Neural cell (in vitro differentiated cells): ENCODE results near the gene ROBO1. TPM values are rescaled to one million over a fixed set of nuclear protein-coding genes. Genes with fewer than 3 reads are reported as not detected.

ENCODE experiments used
- H2AFZ ChIP-seq: fragments of 200-600, 300-800 bp; sonication (generic), shearing (Covaris generic); 2 replicates; pipeline ENCODE4 v1.6.0; 2014; ENCODE audit warnings: low read depth, mild to moderate bottlenecking, antibody characterized with exemption, low read length, moderate library complexity
- H3F3A ChIP-seq: fragments of 200-600 bp; shearing (Covaris generic); 2 replicates; pipeline ENCODE4 v1.6.1; 2016; ENCODE audit warnings: mild to moderate bottlenecking, moderate library complexity, mixed read lengths, antibody characterized with exemption, low read length; ENCODE audit not compliant: insufficient read depth, poor library complexity, severe bottlenecking
- H3K27ac ChIP-seq: fragments of 200-600, 300-800 bp; sonication (generic), shearing (Covaris generic); 2 replicates; pipeline ENCODE4 v1.5.1; 2014; ENCODE audit warnings: mild to moderate bottlenecking, low read length, moderate library complexity
- H3K27me3 ChIP-seq: fragments of 300-800, 200-600 bp; sonication (generic), shearing (Covaris generic); 2 replicates; pipeline ENCODE4 v1.6.0; 2014; ENCODE audit warnings: mild to moderate bottlenecking, low read depth, low read length, moderate library complexity; ENCODE audit not compliant: insufficient read depth
- H3K36me3 ChIP-seq: fragments of 300-800, 200-600 bp; sonication (generic), shearing (Covaris generic); 2 replicates; pipeline ENCODE4 v1.5.1; 2014; ENCODE audit warnings: mild to moderate bottlenecking, antibody characterized with exemption, low read length, moderate library complexity; ENCODE audit not compliant: insufficient read depth
- H3K4me2 ChIP-seq: fragments of 300-800, 200-600 bp; sonication (generic), shearing (Covaris generic); 2 replicates; pipeline ENCODE4 v1.6.0; 2014; ENCODE audit warnings: mild to moderate bottlenecking, low read length
- H3K4me3 ChIP-seq: fragments of 300-800, 200-600 bp; sonication (generic), shearing (Covaris generic); 2 replicates; pipeline ENCODE4 v1.5.1; 2014; ENCODE audit warnings: mild to moderate bottlenecking, low read length, moderate library complexity
- H3K79me2 ChIP-seq: fragments of 200-600 bp; shearing (Covaris generic); replicated peaks from 2 replicates; pipeline ENCODE4 v1.6.0; 2014; ENCODE audit warnings: mild to moderate bottlenecking, low read length, moderate library complexity; ENCODE audit not compliant: insufficient read depth
- H3K9ac ChIP-seq: fragments of 300-800, 200-600 bp; sonication (generic), shearing (Covaris generic); 2 replicates; pipeline ENCODE4 v1.6.1; 2016; ENCODE audit warnings: mild to moderate bottlenecking, low read length, mixed read lengths
- H3K9me2 ChIP-seq: fragments of 200-600 bp; shearing (Covaris generic); 2 replicates; pipeline ENCODE4 v1.6.1; 2016; ENCODE audit warnings: mild to moderate bottlenecking, low read length, mixed read lengths; ENCODE audit not compliant: insufficient read depth
- H3K9me3 ChIP-seq: fragments of 200-600, 300-800 bp; sonication (generic), shearing (Covaris generic); 2 replicates; pipeline ENCODE4 v1.6.1; 2016; ENCODE audit warnings: mild to moderate bottlenecking, mixed run types, low read length, moderate library complexity, mixed read lengths
- H4K20me1 ChIP-seq: fragments of 200-600 bp; shearing (Covaris generic); 2 replicates; pipeline ENCODE4 v1.6.1; 2016; ENCODE audit warnings: mild to moderate bottlenecking, mixed run types; ENCODE audit not compliant: insufficient read depth
- EP300 ChIP-seq: fragments of 450-650 bp; conservative IDR thresholded peaks from 2 replicates; pipeline ENCODE4 v1.6.1; 2014; ENCODE audit warnings: antibody characterized with exemption, mild to moderate bottlenecking, moderate library complexity; ENCODE audit not compliant: poor library complexity, severe bottlenecking
- EZH2 ChIP-seq: fragments of 200-600, 300-800 bp; shearing (Covaris generic), sonication (generic); IDR thresholded peaks from 2 replicates; pipeline ENCODE4 v1.6.1; 2014; ENCODE audit warnings: antibody characterized with exemption, low read length, borderline replicate concordance, mild to moderate bottlenecking; ENCODE audit not compliant: insufficient read depth, poor library complexity, severe bottlenecking
- MXI1 ChIP-seq: fragments of 450-650 bp; conservative IDR thresholded peaks from 2 replicates; pipeline ENCODE4 v1.6.1; 2014; ENCODE audit warnings: antibody characterized with exemption, mild to moderate bottlenecking; ENCODE audit not compliant: poor library complexity, severe bottlenecking
- POLR2AphosphoS5 ChIP-seq: IDR thresholded peaks from 2 replicates; pipeline ENCODE4 v1.6.1; 2012
- RAD21 ChIP-seq: fragments of 450-650 bp; conservative IDR thresholded peaks from 2 replicates; pipeline ENCODE4 v1.6.1; 2014; ENCODE audit warnings: antibody characterized with exemption, mild to moderate bottlenecking, moderate library complexity
- REST ChIP-seq: IDR thresholded peaks from 2 replicates; pipeline ENCODE4 v1.6.1; 2012; ENCODE audit warnings: borderline replicate concordance
- SMC3 ChIP-seq: fragments of 450-650 bp; conservative IDR thresholded peaks from 2 replicates; pipeline ENCODE4 v1.6.1; 2014; ENCODE audit warnings: antibody characterized with exemption, mild to moderate bottlenecking, moderate library complexity; ENCODE audit not compliant: poor library complexity
- TAF1 ChIP-seq: IDR thresholded peaks from 2 replicates; pipeline ENCODE4 v1.6.1; 2012; ENCODE audit warnings: low read depth
- polyA plus RNA-seq: library from polyadenylated mRNA; depleted of rRNA; stranded (reverse); fragments of >200 nt; gene quantifications from 2 replicates; pipeline ENCODE4 v1.2.3, GENCODE V29; 2014
- TF ChIP-seq, protein P1 (sequence below): fragments of 450-650 bp; IDR thresholded peaks from 2 replicates; pipeline ENCODE4 v1.5.1; 2014; ENCODE audit warnings: antibody characterized with exemption, mild to moderate bottlenecking, moderate library complexity; ENCODE audit not compliant: poor library complexity, severe bottlenecking

Gene ROBO1
- polyA plus RNA-seq, 1 donor from 2014 or later: 183 TPM

GRCh38 chr3:79314544-79314943 is 453.3 kb downstream of the ROBO1 start:
- Histone ChIP-seq H3K27me3 (no peaks in the 10 kb centered on the region), H3K4me2 (no peak overlapping the region), H3K79me2 (no peaks in the 10 kb centered on the region), H3K27ac (no peak overlapping the region), H3K9me2 (no peaks in the 10 kb centered on the region), H3K4me3 (no peak overlapping the region), H3K9ac (no peak overlapping the region), H3K9me3 (no peaks in the 10 kb centered on the region), H4K20me1 (no peaks in the 10 kb centered on the region), H3F3A (no peaks in the 10 kb centered on the region), H3K36me3 (no peaks in the 10 kb centered on the region), H2AFZ (no peak overlapping the region)
- TF ChIP-seq EZH2: no peak
- TF ChIP-seq POLR2AphosphoS5: no peak
- TF ChIP-seq TAF1: no peak
- no peak for TF ChIP-seq EP300
- no peak for TF ChIP-seq SMC3
- TF ChIP-seq RAD21: no peak
- TF ChIP-seq MXI1: no peak
- TF ChIP-seq, protein P1, sequence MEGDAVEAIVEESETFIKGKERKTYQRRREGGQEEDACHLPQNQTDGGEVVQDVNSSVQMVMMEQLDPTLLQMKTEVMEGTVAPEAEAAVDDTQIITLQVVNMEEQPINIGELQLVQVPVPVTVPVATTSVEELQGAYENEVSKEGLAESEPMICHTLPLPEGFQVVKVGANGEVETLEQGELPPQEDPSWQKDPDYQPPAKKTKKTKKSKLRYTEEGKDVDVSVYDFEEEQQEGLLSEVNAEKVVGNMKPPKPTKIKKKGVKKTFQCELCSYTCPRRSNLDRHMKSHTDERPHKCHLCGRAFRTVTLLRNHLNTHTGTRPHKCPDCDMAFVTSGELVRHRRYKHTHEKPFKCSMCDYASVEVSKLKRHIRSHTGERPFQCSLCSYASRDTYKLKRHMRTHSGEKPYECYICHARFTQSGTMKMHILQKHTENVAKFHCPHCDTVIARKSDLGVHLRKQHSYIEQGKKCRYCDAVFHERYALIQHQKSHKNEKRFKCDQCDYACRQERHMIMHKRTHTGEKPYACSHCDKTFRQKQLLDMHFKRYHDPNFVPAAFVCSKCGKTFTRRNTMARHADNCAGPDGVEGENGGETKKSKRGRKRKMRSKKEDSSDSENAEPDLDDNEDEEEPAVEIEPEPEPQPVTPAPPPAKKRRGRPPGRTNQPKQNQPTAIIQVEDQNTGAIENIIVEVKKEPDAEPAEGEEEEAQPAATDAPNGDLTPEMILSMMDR: no peak
- no peak for TF ChIP-seq REST

DNA sequence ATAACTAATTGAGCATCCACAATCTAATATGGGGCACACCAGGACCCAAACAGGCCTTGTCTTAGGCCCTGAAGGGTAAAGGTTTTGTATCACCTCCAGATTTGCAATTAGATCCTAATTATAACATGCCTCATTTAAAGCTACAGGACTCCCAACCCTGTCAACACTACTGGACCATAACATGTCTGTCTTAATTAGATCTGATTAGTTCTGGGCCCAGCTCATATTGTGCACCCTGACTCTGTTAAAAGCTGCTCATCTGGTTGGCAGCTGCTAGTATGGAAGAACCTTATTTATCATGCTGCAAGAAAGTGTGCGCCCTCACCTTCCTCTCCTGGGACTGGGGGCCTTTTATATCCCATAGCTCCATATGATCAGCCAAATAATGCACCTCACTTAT is 457.8 kb downstream of the ROBO1 start:
- Histone ChIP-seq H3K9me3 (no peaks in the 10 kb centered on the region), H3K27ac (no peak overlapping the region), H3F3A (no peaks in the 10 kb centered on the region), H2AFZ (no peak overlapping the region), H3K9ac (no peak overlapping the region), H3K36me3 (no peaks in the 10 kb centered on the region), H4K20me1 (no peaks in the 10 kb centered on the region), H3K4me2 (no peak overlapping the region), H3K4me3 (no peak overlapping the region), H3K79me2 (no peaks in the 10 kb centered on the region), H3K9me2 (no peaks in the 10 kb centered on the region), H3K27me3 (no peaks in the 10 kb centered on the region)
- TF ChIP-seq RAD21: no peak
